ENCODE results near the gene PCYT2.

Gene PCYT2

DNA sequence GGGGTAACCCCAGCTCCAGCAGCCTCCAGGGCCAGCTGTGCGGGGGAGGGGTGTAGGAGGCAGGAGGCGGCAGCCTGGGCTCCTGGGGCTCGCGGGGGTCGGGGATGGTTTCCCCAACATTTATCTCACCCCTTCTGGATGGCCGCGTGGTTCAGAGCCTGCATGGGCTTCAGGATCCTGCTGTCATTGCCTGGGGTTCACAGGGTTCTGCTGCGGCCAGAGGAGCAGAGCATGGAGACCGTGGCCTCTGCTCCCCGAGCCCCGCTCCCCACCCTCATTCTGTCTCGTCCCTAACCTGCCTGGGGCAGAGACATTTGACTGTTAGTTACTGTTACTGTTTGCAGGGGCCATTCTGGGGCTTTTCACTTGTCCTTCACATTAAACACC lies 31.0 kb upstream of the PCYT2 start:
- no peak for DNase-seq

DNA sequence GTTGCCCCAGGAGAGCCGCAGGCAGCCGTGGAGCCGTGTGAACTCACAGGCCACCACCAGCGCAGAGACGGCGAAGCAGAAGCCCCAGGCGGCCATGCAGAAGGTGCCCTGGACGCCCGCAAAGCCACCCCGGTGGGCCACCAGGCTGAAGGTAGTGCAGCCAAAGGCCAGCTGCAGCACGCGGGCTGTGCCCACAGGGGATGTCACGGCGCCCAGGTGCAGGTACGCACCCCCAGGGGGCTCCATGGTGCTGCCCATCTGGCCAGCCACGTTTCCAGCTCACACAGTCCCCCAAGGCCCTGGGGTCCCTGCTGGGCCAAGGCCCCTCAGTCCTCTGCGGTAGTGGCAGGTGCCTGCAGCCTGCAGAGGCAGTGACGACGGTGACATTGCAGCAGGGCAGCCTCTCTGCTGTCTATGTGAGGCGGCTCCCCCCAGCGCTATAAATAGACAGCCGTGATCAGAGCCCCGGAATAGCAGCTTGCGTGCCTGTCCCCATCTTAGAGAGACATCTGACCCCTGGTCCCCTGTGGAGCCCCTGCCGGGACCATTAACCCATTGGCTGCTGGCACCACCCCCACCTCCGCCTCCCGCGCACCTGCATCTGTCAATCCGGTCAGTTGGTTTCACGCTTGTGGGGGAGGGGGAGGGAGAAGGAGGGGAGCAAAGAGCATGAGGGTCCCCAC lies 30.4 kb upstream of the PCYT2 start:
- no peak for DNase-seq

- no peak for DNase-seq
Observed at GRCh38 chr17:81940538-81941483, 29.6 kb upstream of the PCYT2 start.

DNA sequence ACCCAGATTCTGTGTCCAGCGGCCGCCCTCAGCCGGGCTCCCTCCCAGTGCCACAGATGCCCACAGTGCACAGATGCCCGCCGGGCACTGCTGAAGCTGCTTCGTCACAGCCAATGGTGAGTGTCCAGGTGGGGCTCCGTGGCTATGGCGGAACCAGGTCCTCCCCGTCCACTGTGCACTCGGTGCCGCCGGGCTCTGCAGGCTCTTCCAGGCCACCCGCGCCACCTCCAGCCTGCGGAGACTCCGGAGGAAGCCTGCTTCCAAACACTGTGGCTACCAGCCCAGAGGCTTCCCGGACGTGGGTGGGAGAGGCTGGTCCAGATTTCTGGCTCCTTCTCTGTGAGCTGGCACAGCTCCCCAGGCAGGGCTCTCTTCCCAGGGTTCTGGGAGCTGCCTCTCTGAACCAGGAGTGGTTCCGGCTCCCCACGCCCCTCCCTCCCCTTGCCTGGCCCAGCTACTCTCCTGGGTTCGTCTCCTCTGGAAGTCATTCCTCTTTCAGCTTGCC lies 28.7 kb upstream of the PCYT2 start:
- no peak for DNase-seq

DNA sequence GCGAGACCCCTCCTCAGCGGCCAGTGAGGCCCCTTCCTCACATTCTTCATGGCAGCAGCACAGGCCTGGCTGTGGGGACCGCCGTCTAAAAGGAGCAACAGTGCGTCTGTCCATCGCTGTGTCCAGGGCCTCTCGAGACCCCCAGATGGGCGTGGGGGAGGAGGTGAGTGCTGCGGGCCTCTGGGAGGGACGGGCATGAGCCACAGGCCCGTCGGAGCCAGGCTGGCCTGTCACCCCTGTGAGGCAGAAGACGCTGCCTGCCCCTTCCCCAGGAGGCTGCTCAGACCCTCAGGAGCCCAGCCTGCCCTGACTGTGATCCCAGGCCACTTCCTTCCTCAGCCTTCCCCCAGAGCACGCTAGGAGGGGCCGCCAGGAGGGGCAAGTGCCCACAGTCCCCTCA lies 28.0 kb upstream of the PCYT2 start:
- no peak for DNase-seq

DNA sequence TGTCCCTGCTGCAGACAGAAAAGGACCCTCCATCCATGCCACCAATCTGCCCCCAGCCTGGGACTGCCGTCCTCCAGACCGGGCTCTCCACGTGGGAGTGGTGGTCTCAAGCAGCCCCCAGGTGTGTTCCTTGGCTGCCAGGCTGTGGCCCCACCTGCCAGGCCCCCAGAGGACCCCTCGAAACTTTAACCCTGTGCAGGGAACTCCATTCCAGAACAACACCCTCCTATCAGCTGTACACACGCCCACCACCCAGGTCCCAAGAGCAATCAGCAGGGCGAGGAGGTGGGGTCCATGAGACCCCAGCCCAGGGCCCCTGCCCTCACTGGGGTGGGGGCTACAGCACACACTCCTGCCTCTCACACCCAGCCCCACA lies 24.5 kb upstream of the PCYT2 start:
- DNase-seq, result no peak

GRCh38 chr17:81934850-81935708 lies 23.9 kb upstream of the PCYT2 start:
- no peak for DNase-seq

DNA sequence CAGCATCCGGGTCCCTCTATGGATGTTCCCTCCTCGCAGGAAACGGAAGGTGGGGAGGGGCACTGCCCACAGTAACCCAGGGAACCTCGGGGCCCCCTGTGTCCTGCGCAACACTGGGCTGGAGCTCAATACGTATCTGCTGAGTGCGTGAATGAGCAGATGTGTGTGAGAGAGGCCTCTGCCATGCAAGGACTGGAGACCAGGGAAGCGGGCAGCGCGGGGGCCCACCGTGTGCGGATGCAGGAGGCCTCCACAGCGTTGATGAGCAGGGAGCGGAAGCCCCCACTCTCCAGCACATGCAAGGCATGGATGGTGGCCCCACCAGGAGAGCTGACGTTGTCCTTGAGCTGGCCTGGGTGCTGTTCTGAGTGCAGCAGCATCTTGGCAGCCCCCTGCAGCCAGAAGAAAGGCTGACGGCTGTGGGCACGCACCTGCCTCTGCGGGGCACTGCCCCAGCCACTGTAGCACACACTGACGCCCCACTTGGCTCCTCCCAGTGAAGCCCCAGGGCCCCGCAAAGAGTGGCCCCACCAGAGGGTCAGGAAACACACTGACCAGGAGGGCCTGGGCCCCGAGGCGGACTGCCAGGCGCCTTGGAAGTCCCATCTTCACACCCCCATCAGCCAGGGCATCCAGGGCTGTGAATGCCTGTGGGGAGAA lies 23.0 kb upstream of the PCYT2 start:
- no peak for DNase-seq

GRCh38 chr17:81933178-81933699 lies 22.0 kb upstream of the PCYT2 start:
- DNase-seq, result no peak

DNA sequence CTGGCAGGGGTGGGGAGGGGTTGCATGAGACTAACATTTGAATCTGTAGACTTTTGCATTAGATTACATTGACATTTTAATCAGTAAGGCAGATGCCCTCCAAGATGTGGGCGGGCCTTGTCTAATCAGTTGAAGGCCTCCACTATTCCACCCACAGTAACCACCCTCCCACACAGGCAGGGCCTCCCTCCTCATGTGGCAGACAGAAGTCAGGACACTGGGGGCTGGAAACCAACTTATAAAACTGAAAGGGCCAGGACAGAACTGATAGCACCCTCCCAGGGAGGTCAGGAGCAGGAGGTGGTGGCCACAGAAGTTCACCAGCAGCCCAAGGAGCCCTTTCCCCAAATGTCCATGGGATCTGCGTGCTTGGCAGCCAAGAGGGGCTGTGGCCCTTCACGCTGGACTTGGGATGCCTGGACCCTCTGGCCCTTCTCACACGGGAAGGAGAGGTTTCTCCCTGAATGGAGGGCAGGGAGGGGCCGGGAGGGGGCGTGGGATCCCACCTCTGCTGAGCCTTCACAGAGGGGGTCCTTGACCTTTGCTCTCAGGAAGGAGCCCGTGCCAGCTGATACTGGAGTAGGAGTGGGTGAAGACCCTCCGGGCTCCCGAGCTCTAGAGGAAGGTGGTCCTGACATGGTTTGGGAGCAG lies 21.3 kb upstream of the PCYT2 start:
- no peak for DNase-seq

- no peak for DNase-seq
Observed at GRCh38 chr17:81931557-81932332, 20.5 kb upstream of the PCYT2 start.

- no peak for DNase-seq
Observed at GRCh38 chr17:81931189-81931556, 20.0 kb upstream of the PCYT2 start.

DNA sequence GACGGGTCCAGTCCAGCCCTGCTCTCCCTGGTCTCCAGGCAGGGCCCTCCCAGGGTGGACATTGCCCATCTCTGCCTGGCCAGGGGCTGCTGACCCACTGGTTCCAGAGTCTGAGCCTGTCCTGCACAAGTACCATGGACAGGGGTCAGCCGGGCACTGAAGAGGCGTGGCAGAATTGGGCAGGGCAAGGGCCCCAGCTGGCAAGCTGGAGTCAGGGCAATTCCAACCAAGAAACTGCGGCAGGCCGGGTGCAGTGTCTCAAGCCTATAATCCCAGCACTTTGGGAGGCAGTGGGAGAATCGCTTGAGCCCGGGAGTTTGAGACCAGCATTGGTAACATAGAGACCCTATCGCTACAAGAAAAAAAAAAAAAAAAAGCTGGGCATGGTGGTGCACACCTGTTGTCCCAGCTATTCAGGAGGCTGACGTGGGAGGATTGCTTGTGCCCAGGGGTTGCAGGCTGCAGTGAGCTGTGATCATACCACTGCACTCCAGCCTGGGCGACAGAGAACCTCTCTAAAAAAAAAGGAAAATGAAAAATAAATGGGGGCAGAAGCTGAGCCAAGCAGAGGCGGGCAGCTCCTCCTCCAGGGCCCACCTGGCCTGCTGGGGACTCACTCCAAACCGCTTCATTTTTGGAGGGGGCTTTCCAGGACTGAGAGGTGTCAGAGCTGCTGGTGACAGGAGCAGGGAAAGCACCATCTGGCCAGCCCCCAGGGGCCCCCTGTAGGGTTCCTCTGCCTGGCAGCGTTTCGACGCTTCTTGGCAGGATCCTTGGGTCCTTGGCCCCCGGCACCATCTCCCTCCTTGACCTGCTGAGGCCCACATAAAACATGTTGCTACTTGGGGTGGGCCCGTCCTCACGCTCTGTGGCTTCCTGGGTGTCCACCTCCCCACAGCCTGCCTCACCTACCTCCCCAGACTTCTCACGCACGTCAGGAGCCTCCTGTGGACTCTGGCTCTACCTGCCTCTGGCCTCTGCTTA lies 19.2 kb upstream of the PCYT2 start:
- DNase-seq, result no peak

DNA sequence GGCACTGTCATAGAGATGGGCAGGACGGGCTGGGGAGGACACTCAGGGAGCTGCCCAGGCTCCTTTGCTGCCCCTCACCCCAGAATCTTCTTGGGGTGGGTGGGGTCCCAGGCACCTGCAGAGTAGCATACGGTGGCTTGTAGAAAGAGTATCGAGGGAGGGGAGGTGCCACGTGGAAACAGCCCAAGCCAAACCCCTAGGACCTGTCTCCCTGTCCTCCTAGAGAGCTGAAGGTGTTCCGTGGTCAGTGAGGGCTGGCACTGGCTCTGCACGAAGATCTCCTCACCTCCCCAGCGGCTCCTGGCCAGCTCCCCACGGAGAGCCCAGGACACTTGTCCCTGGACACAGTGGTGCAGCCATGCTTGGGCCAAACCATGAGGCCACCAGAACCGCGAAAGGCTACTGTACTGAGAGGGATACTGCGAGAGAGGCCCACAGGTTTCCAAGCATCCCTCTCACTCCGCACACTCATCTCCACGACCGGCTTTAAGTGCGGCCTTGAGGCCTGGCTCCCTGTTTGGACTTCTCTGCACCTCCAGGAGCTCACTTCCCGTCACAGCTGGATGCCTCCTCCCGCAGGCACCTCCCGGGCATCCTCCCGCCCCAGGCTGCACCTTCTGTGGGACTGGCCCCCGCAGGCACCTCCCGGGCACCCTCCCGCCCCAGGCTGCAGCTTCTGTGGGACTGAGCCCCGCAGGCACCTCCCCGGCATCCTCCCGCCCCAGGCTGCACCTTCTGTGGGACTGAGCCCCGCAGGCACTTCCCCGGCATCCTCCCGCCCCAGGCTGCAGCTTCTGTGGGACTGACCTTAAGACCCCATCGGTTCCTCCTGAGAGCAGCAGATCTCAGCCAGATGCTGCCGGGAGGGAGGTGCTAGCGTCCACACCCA lies 18.3 kb upstream of the PCYT2 start:
- DNase-seq, result no peak

DNA sequence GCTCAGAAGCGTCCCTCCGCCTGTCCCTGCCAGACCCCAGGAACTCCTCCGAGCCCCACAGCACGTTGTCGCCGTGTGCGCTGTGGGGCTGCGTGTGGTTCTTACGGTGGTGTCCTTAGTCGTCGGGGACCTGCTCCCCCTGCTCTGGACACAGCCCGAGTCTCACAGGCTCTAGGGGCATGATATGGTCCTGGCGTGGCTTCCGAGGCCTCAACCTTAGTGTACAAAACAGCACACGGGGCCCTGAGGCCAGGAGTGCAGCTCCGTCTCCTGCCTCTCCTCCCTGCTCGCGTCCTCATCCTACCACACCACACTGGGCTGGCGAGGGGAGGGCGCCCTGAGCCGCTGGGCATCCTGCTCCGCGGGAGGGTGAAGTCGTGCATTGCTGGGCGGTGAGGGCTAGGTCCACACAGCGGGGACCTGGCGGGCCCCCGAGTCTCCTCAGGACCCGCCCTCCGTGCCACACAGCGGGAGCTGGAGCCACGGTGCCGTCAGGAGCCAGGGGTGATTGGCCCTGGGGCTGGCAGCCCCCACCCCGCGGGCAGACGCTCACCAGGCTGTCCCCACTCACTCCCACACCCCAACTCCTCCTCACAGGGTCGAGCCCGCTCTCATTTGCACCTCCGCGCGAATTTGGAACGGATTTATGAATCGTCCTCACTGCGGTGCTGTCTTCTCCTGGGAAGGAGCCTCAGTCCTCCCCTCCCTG lies 17.5 kb upstream of the PCYT2 start:
- DNase-seq, result no peak

GRCh38 chr17:81927653-81928543 lies 16.7 kb upstream of the PCYT2 start, which contains the start of gene MAFG:
Gene MAFG, minus strand, starts transcription at chr17:81927735. Its CDS starts 4,550 bp downstream, at chr17:81923185.
- DNase-seq, result peak; percentile 41

- DNase-seq, result no peak
Observed at GRCh38 chr17:81927152-81927652, 16.0 kb upstream of the PCYT2 start.

All from NCI-H187 treated with DMSO at 0.1 percent for 48 hours (cell line).